CD4-positive, CD25-positive, alpha-beta regulatory T cell (primary cell): ENCODE data around the gene ATXN1. TPM values are rescaled to one million over a fixed set of nuclear protein-coding genes. Genes with fewer than 3 reads are reported as not detected.

ENCODE experiments used
- ATAC-seq, 2 donors: fragments of 150-1000 bp; cut with Tn5 transposase; one replicate each; pipeline ENCODE4 v1.10.0; 2021; ENCODE audit warnings: low read depth in 2 of 2, moderate number of reproducible peaks in 2 of 2, moderate library complexity in 1 of 2
- DNase-seq, 3 donors: peaks; one replicate each; pipeline versions ENCODE4 v3.0.0 to v3.0.0-alpha.2; 2012 to 2022; ENCODE audit warnings: mixed read lengths in 1 of 3
- H3K27ac ChIP-seq: one replicate; pipeline ENCODE4 v1.7.0; 2013; ENCODE audit warnings: mild to moderate bottlenecking, low read length; ENCODE audit not compliant: insufficient read depth, poor library complexity, severe bottlenecking
- H3K27me3 ChIP-seq: one replicate; pipeline ENCODE4 v1.7.0; 2013; ENCODE audit warnings: low read length; ENCODE audit not compliant: control insufficient read depth, insufficient read depth
- H3K36me3 ChIP-seq: one replicate; pipeline ENCODE4 v1.7.0; 2013; ENCODE audit warnings: mild to moderate bottlenecking, low read length, moderate library complexity; ENCODE audit not compliant: control insufficient read depth, insufficient read depth
- H3K4me1 ChIP-seq: 2 replicates; pipeline ENCODE4 v1.7.0; 2013; ENCODE audit warnings: mild to moderate bottlenecking, low read length; ENCODE audit not compliant: insufficient read depth, control insufficient read depth, poor library complexity, severe bottlenecking
- H3K4me3 ChIP-seq: one replicate; pipeline ENCODE4 v1.7.0; 2013; ENCODE audit warnings: low read depth, mild to moderate bottlenecking, low read length, moderate library complexity
- H3K9me3 ChIP-seq, 2 experiments: 1 replicate in 1 of 2; 2 replicates in 1 of 2; pipeline ENCODE4 v1.7.0; 2013; ENCODE audit warnings: low read length in 2 of 2, mild to moderate bottlenecking in 1 of 2, moderate library complexity in 1 of 2; ENCODE audit not compliant: control insufficient read depth in 2 of 2
- H3K27ac Mint-ChIP-seq, 3 donors: one replicate each; pipeline ENCODE4 v1.8.0; 2020 to 2022; ENCODE audit warnings: mild to moderate bottlenecking in 3 of 3, mixed read lengths in 3 of 3, moderate library complexity in 2 of 3
- H3K27me3 Mint-ChIP-seq: one replicate; pipeline ENCODE4 v1.8.0; 2022; ENCODE audit warnings: mild to moderate bottlenecking, mixed read lengths
- H3K36me3 Mint-ChIP-seq: one replicate; pipeline ENCODE4 v1.8.0; 2020; ENCODE audit warnings: mixed read lengths
- H3K4me1 Mint-ChIP-seq, 4 donors: one replicate each; pipeline ENCODE4 v1.8.0; 2020 to 2022; ENCODE audit warnings: mixed read lengths in 4 of 4, mild to moderate bottlenecking in 1 of 4
- H3K4me3 Mint-ChIP-seq, 4 donors: one replicate each; pipeline ENCODE4 v1.8.0; 2020 to 2022; ENCODE audit warnings: mild to moderate bottlenecking in 4 of 4, mixed read lengths in 4 of 4, moderate library complexity in 3 of 4
- H3K9me3 Mint-ChIP-seq, 7 donors: one replicate each; pipeline ENCODE4 v1.8.0; 2020 to 2022; ENCODE audit warnings: mixed read lengths in 7 of 7, mild to moderate bottlenecking in 3 of 7, moderate library complexity in 2 of 7
- polyA plus RNA-seq, 4 donors: library from polyadenylated mRNA; unstranded; fragments of 300-500 nt; fragmentation: Illumina TruSeq; gene quantifications; one replicate each; pipeline ENCODE4 v1.2.3, GENCODE V29; 2021
- total RNA-seq: library from RNA; stranded (reverse); gene quantifications from one replicate; pipeline ENCODE4 v1.2.3, GENCODE V29; 2022

Gene ATXN1
- total and polyA plus RNA-seq, 5 donors from 2014 or later = 15.8 to 191 (median 19.2) TPM

- no peak overlapping the region for H3K4me3 Mint-ChIP-seq
- H3K36me3 ChIP-seq = peaks cover 6% of the 10 kb centered on the region
- no peak overlapping the region for H3K27ac Mint-ChIP-seq
- H3K4me1 ChIP-seq = peaks cover 3% of the 10 kb centered on the region
- no peaks in the 10 kb centered on the region for H3K27me3 ChIP-seq
- no peaks in the 10 kb centered on the region for H3K9me3 ChIP-seq
- no peaks in the 10 kb centered on the region for H3K27me3 Mint-ChIP-seq
- no peak overlapping the region for H3K27ac ChIP-seq
- peaks cover 24% of the 10 kb centered on the region for H3K36me3 Mint-ChIP-seq
- no peak for DNase-seq
- H3K4me3 ChIP-seq = no peak overlapping the region
- no peak for ATAC-seq
- H3K4me1 Mint-ChIP-seq = peaks cover 15 to 40% (median 27%) of the 10 kb centered on the region in 4 donors
- H3K9me3 Mint-ChIP-seq = peaks cover 0 to 2% (median 0%) of the 10 kb centered on the region in 7 donors
Observed at GRCh38 chr6:16600701-16601100, 160.6 kb downstream of the ATXN1 start.

GRCh38 chr6:16600026-16600425, 161.2 kb downstream of the ATXN1 start:
- Mint-ChIP-seq H3K27ac (no peak overlapping the region), H3K4me1 (peaks cover 20 to 40% (median 24%) of the 10 kb centered on the region in 4 donors), H3K9me3 (peaks cover 0 to 2% (median 0%) of the 10 kb centered on the region in 7 donors), H3K27me3 (no peaks in the 10 kb centered on the region), H3K4me3 (no peak overlapping the region), H3K36me3 (peaks cover 24% of the 10 kb centered on the region)
- DNase-seq (no peak), ATAC-seq (no peak)
- no peak overlapping the region for H3K27ac ChIP-seq
- no peak overlapping the region for H3K4me3 ChIP-seq
- H3K4me1 ChIP-seq = peaks cover 3% of the 10 kb centered on the region
- no peaks in the 10 kb centered on the region for H3K27me3 ChIP-seq
- H3K36me3 ChIP-seq = peaks cover 6% of the 10 kb centered on the region
- H3K9me3 ChIP-seq = no peaks in the 10 kb centered on the region

GRCh38 chr6:16596616-16597331, 164.5 kb downstream of the ATXN1 start:
- peak overlapping the region in 2 of 3 donors; percentile 33 to 80 for H3K27ac Mint-ChIP-seq
- H3K27ac ChIP-seq = no peak overlapping the region
- no peak overlapping the region for H3K4me3 ChIP-seq
- peaks cover 18 to 30% (median 22%) of the 10 kb centered on the region in 4 donors for H3K4me1 Mint-ChIP-seq
- no peaks in the 10 kb centered on the region for H3K27me3 ChIP-seq
- no peak for DNase-seq
- no peaks in the 10 kb centered on the region for H3K9me3 ChIP-seq
- H3K36me3 ChIP-seq = peaks cover 6% of the 10 kb centered on the region
- peaks cover 19% of the 10 kb centered on the region for H3K36me3 Mint-ChIP-seq
- H3K4me3 Mint-ChIP-seq = no peak overlapping the region
- H3K27me3 Mint-ChIP-seq = no peaks in the 10 kb centered on the region
- H3K4me1 ChIP-seq = no peaks in the 10 kb centered on the region
- no peaks in the 10 kb centered on the region for H3K9me3 Mint-ChIP-seq
- ATAC-seq = no peak

- no peak overlapping the region for H3K4me3 Mint-ChIP-seq
- H3K27ac Mint-ChIP-seq = no peak overlapping the region
- ATAC-seq (no peak), DNase-seq (no peak)
- H3K36me3 Mint-ChIP-seq = peaks cover 11% of the 10 kb centered on the region
- Histone ChIP-seq H3K36me3 (peaks cover 6% of the 10 kb centered on the region), H3K4me1 (no peaks in the 10 kb centered on the region), H3K4me3 (no peak overlapping the region), H3K27me3 (no peaks in the 10 kb centered on the region), H3K9me3 (no peaks in the 10 kb centered on the region), H3K27ac (no peak overlapping the region)
- peaks cover 16 to 27% (median 20%) of the 10 kb centered on the region in 4 donors for H3K4me1 Mint-ChIP-seq
- H3K27me3 Mint-ChIP-seq = no peaks in the 10 kb centered on the region
- no peaks in the 10 kb centered on the region for H3K9me3 Mint-ChIP-seq
Observed at GRCh38 chr6:16595514-16596120, 165.6 kb downstream of the ATXN1 start.

- Histone ChIP-seq H3K4me3 (no peak overlapping the region), H3K27me3 (no peaks in the 10 kb centered on the region), H3K9me3 (no peaks in the 10 kb centered on the region), H3K36me3 (peaks cover 6% of the 10 kb centered on the region), H3K4me1 (no peaks in the 10 kb centered on the region), H3K27ac (no peak overlapping the region)
- H3K9me3 Mint-ChIP-seq = no peaks in the 10 kb centered on the region
- ATAC-seq (no peak), DNase-seq (no peak)
- no peak overlapping the region for H3K4me3 Mint-ChIP-seq
- peaks cover 10 to 19% (median 15%) of the 10 kb centered on the region in 4 donors for H3K4me1 Mint-ChIP-seq
- peaks cover 11% of the 10 kb centered on the region for H3K36me3 Mint-ChIP-seq
- no peaks in the 10 kb centered on the region for H3K27me3 Mint-ChIP-seq
- H3K27ac Mint-ChIP-seq = peak overlapping the region in 1 of 3 donors; percentile 60
Observed at GRCh38 chr6:16594849-16595248, 166.4 kb downstream of the ATXN1 start.

GRCh38 chr6:16592223-16592911, 168.9 kb downstream of the ATXN1 start:
- H3K9me3 Mint-ChIP-seq = peaks cover 0 to 2% (median 0%) of the 10 kb centered on the region in 7 donors
- no peak overlapping the region for H3K27ac ChIP-seq
- no peak overlapping the region for H3K4me3 ChIP-seq
- H3K4me1 ChIP-seq = no peaks in the 10 kb centered on the region
- H3K9me3 ChIP-seq = no peaks in the 10 kb centered on the region
- DNase-seq (no peak), ATAC-seq (no peak)
- H3K36me3 ChIP-seq = peaks cover 7% of the 10 kb centered on the region
- peaks cover 21% of the 10 kb centered on the region for H3K36me3 Mint-ChIP-seq
- H3K4me1 Mint-ChIP-seq = peaks cover 8 to 22% (median 16%) of the 10 kb centered on the region in 4 donors
- no peaks in the 10 kb centered on the region for H3K27me3 Mint-ChIP-seq
- H3K4me3 Mint-ChIP-seq = no peak overlapping the region
- no peaks in the 10 kb centered on the region for H3K27me3 ChIP-seq
- peak overlapping the region in 2 of 3 donors; percentile 3 to 45 for H3K27ac Mint-ChIP-seq

GRCh38 chr6:16591396-16592222, 169.7 kb downstream of the ATXN1 start:
- peaks cover 0 to 2% (median 0%) of the 10 kb centered on the region in 7 donors for H3K9me3 Mint-ChIP-seq
- peaks cover 8 to 25% (median 16%) of the 10 kb centered on the region in 4 donors for H3K4me1 Mint-ChIP-seq
- DNase-seq (no peak), ATAC-seq (no peak)
- peaks cover 6% of the 10 kb centered on the region for H3K36me3 ChIP-seq
- no peak overlapping the region for H3K4me3 Mint-ChIP-seq
- no peak overlapping the region for H3K27ac ChIP-seq
- no peak overlapping the region for H3K4me3 ChIP-seq
- no peaks in the 10 kb centered on the region for H3K27me3 Mint-ChIP-seq
- H3K4me1 ChIP-seq = no peaks in the 10 kb centered on the region
- H3K36me3 Mint-ChIP-seq = peaks cover 18% of the 10 kb centered on the region
- no peaks in the 10 kb centered on the region for H3K27me3 ChIP-seq
- H3K27ac Mint-ChIP-seq = peak overlapping the region in 2 of 3 donors; percentile 3 to 86
- H3K9me3 ChIP-seq = no peaks in the 10 kb centered on the region
